Measurements from ENCODE around the gene TFB1M.

The TFB1M gene

GRCh38 chr6:155267411-155267810, 46.9 kb downstream of the TFB1M start:
- no peaks in the 10 kb centered on the region for H3K27me3 ChIP-seq (replicated peaks; ENCODE audit: control insufficient read depth, insufficient read depth, low read length)
- DNase-seq (ENCODE audit: extremely low read depth, insufficient read length): no peak
- H3K4me3 ChIP-seq (replicated peaks; ENCODE audit: low read depth, low read length): no peak overlapping the region
- H3K36me3 ChIP-seq (ENCODE audit: control insufficient read depth, insufficient read depth, low read length): peaks cover 1% of the 10 kb centered on the region
- no peak for TF ChIP-seq CTCF (IDR thresholded peaks at IDR 0.05; ENCODE audit: insufficient read depth, low read length, poor library complexity, severe bottlenecking)

GRCh38 chr6:155265843-155266535, 48.3 kb downstream of the TFB1M start:
- H3K4me3 ChIP-seq (replicated peaks; ENCODE audit: low read depth, low read length): no peak overlapping the region
- DNase-seq (ENCODE audit: extremely low read depth, insufficient read length): no peak
- peaks cover 1% of the 10 kb centered on the region for H3K36me3 ChIP-seq (ENCODE audit: control insufficient read depth, insufficient read depth, low read length)
- TF ChIP-seq CTCF (IDR thresholded peaks at IDR 0.05; ENCODE audit: insufficient read depth, low read length, poor library complexity, severe bottlenecking): no peak
- no peaks in the 10 kb centered on the region for H3K27me3 ChIP-seq (replicated peaks; ENCODE audit: control insufficient read depth, insufficient read depth, low read length)

- Histone ChIP-seq H3K4me3 (replicated peaks; ENCODE audit: low read depth, low read length) (no peak overlapping the region), H3K27me3 (replicated peaks; ENCODE audit: control insufficient read depth, insufficient read depth, low read length) (no peaks in the 10 kb centered on the region), H3K36me3 (ENCODE audit: control insufficient read depth, insufficient read depth, low read length) (no peaks in the 10 kb centered on the region; the same call in none of the 2 replicates)
- no peak for TF ChIP-seq CTCF (IDR thresholded peaks at IDR 0.05; ENCODE audit: insufficient read depth, low read length, poor library complexity, severe bottlenecking)
- DNase-seq (ENCODE audit: extremely low read depth, insufficient read length): no peak
Observed at GRCh38 chr6:155264693-155265320, 49.5 kb downstream of the TFB1M start.

- peaks cover 11% of the 10 kb centered on the region for H3K36me3 ChIP-seq (ENCODE audit: control insufficient read depth, insufficient read depth, low read length)
- no peak for DNase-seq (ENCODE audit: extremely low read depth, insufficient read length)
- H3K4me3 ChIP-seq (replicated peaks; ENCODE audit: low read depth, low read length): no peak within 1 kb of the TSS
- no peaks in the 10 kb centered on the region for H3K27me3 ChIP-seq (replicated peaks; ENCODE audit: control insufficient read depth, insufficient read depth, low read length)
- no peak for TF ChIP-seq CTCF (IDR thresholded peaks at IDR 0.05; ENCODE audit: insufficient read depth, low read length, poor library complexity, severe bottlenecking)
Observed at GRCh38 chr6:155263373-155264063, 50.8 kb downstream of the TFB1M start, which contains the start of gene CLDN20. Gene CLDN20, plus strand, starts transcription at chr6:155264013. Its CDS starts 11,707 bp downstream, at chr6:155275720.

- peaks cover 13% of the 10 kb centered on the region for H3K36me3 ChIP-seq (ENCODE audit: control insufficient read depth, insufficient read depth, low read length)
- DNase-seq (ENCODE audit: extremely low read depth, insufficient read length): no peak
- no peak for TF ChIP-seq CTCF (IDR thresholded peaks at IDR 0.05; ENCODE audit: insufficient read depth, low read length, poor library complexity, severe bottlenecking)
- H3K27me3 ChIP-seq (replicated peaks; ENCODE audit: control insufficient read depth, insufficient read depth, low read length): no peaks in the 10 kb centered on the region
- no peak overlapping the region for H3K4me3 ChIP-seq (replicated peaks; ENCODE audit: low read depth, low read length)
Observed at GRCh38 chr6:155262655-155263054, 51.6 kb downstream of the TFB1M start.
